Endodermal cell (in vitro differentiated cells): ENCODE results near the gene PRR16. TPM values are rescaled to one million over a fixed set of nuclear protein-coding genes. Genes with fewer than 3 reads are reported as not detected.

Source experiments
- DNase-seq: peaks from one replicate; pipeline ENCODE4 v3.0.0-alpha.2; 2017
- H3K27ac ChIP-seq: 2 replicates; pipeline ENCODE4 v1.5.1; 2013; ENCODE audit warnings: mild to moderate bottlenecking, low read depth, low read length, moderate library complexity
- H3K27me3 ChIP-seq: 2 replicates; pipeline ENCODE4 v1.6.1; 2013; ENCODE audit warnings: mild to moderate bottlenecking, low read length, moderate library complexity; ENCODE audit not compliant: insufficient read depth, control insufficient read depth, poor library complexity, severe bottlenecking
- H3K36me3 ChIP-seq: 2 replicates; pipeline ENCODE4 v1.7.0; 2013; ENCODE audit warnings: mild to moderate bottlenecking, low read length, moderate library complexity; ENCODE audit not compliant: control insufficient read depth, insufficient read depth
- H3K4me1 ChIP-seq: one replicate; pipeline ENCODE4 v1.7.0; 2013; ENCODE audit warnings: low read length; ENCODE audit not compliant: control insufficient read depth, insufficient read depth
- H3K4me3 ChIP-seq: 2 replicates; pipeline ENCODE4 v1.5.1; 2013; ENCODE audit warnings: mild to moderate bottlenecking, low read length, moderate library complexity
- H3K9ac ChIP-seq: 2 replicates; pipeline ENCODE4 v1.6.1; 2013; ENCODE audit warnings: mild to moderate bottlenecking, low read length, moderate library complexity; ENCODE audit not compliant: poor library complexity, severe bottlenecking; ENCODE audit errors: extremely low read depth
- H3K9me3 ChIP-seq: 2 replicates; pipeline ENCODE4 v1.6.1; 2013; ENCODE audit warnings: mild to moderate bottlenecking, low read length, moderate library complexity; ENCODE audit not compliant: control insufficient read depth
- H3K27ac Mint-ChIP-seq: 2 replicates; pipeline ENCODE4 v1.8.0; 2020; ENCODE audit warnings: mixed read lengths
- H3K27me3 Mint-ChIP-seq: 2 replicates; pipeline ENCODE4 v1.8.0; 2021; ENCODE audit warnings: mild to moderate bottlenecking, mixed read lengths; ENCODE audit not compliant: insufficient read depth
- H3K36me3 Mint-ChIP-seq: 2 replicates; pipeline ENCODE4 v1.8.0; 2020; ENCODE audit warnings: low read depth, mixed read lengths
- H3K4me1 Mint-ChIP-seq: 2 replicates; pipeline ENCODE4 v1.8.0; 2020; ENCODE audit warnings: mixed read lengths
- H3K4me3 Mint-ChIP-seq: 2 replicates; pipeline ENCODE4 v1.8.0; 2020; ENCODE audit warnings: mild to moderate bottlenecking, moderate library complexity, mixed read lengths
- H3K9me3 Mint-ChIP-seq: 2 replicates; pipeline ENCODE4 v1.8.0; 2020; ENCODE audit warnings: mild to moderate bottlenecking, mixed read lengths
- WGBS, 2 experiments: methylation state at CpG; one replicate each; pipeline versions ENCODE4 v1.1.5 to v1.1.7; 2013; ENCODE audit warnings: missing lambda C conversion rate in 2 of 2, mixed read lengths in 1 of 2; ENCODE audit not compliant: insufficient coverage in 1 of 2, insufficient read length in 1 of 2; 5-methylcytosine and 5-hydroxymethylcytosine counted together
- total RNA-seq, 2 donors: library from RNA; stranded (reverse); fragmentation: NEBNext Ultra II Directional in 1 of 2; extraction: Animal tissue kit (Norgen Biotek cat#: 25700) in 1 of 2; gene quantifications; 2 replicates in 1 of 2; 3 replicates in 1 of 2; pipeline ENCODE4 v1.2.1, GENCODE V29; 2021
- TF ChIP-seq, protein P1 (sequence below): fragments of 200-600 bp; sonication (generic); conservative IDR thresholded peaks from 2 replicates; pipeline ENCODE4 v1.5.0; 2021; ENCODE audit warnings: antibody characterized with exemption, mild to moderate bottlenecking

PRR16 gene
- total RNA-seq, 2 donors from 2014 or later = 0.53 to 0.64 TPM

DNA sequence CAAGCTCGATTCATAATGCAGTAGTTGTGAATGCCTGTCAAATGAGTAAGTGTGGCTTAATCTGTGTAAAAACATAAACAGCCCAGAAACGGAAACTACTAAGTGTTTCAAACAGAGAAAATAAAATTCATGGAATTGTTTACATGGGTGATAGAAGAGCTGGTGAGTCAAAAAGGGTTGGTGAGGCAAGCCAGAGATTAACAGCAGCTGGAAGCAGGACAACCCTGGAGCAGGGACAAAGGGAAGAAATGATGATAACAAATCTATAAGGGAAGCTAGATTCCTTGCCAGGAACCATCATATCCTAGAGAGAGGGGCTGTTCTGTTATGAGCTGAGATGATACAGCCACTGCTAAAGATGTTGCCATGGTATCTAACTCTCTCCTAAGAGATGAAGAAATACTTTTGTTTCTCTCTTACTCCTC, 18.0 kb upstream of the PRR16 start:
- no peak overlapping the region for H3K27ac Mint-ChIP-seq
- 71 to 86% methylated on average over 1 to 2 of the region's 2 CpGs for WGBS, 2 experiments
- H3K4me3 Mint-ChIP-seq = no peak overlapping the region
- no peaks in the 10 kb centered on the region for H3K4me1 ChIP-seq
- no peak overlapping the region for H3K9ac ChIP-seq
- H3K4me3 ChIP-seq = no peak overlapping the region
- H3K4me1 Mint-ChIP-seq = peaks cover 17% of the 10 kb centered on the region
- DNase-seq = no peak
- no peaks in the 10 kb centered on the region for H3K9me3 Mint-ChIP-seq
- H3K27ac ChIP-seq = no peak overlapping the region
- H3K36me3 Mint-ChIP-seq = no peaks in the 10 kb centered on the region
- H3K36me3 ChIP-seq = no peaks in the 10 kb centered on the region
- no peaks in the 10 kb centered on the region for H3K27me3 ChIP-seq
- TF ChIP-seq, protein P1, sequence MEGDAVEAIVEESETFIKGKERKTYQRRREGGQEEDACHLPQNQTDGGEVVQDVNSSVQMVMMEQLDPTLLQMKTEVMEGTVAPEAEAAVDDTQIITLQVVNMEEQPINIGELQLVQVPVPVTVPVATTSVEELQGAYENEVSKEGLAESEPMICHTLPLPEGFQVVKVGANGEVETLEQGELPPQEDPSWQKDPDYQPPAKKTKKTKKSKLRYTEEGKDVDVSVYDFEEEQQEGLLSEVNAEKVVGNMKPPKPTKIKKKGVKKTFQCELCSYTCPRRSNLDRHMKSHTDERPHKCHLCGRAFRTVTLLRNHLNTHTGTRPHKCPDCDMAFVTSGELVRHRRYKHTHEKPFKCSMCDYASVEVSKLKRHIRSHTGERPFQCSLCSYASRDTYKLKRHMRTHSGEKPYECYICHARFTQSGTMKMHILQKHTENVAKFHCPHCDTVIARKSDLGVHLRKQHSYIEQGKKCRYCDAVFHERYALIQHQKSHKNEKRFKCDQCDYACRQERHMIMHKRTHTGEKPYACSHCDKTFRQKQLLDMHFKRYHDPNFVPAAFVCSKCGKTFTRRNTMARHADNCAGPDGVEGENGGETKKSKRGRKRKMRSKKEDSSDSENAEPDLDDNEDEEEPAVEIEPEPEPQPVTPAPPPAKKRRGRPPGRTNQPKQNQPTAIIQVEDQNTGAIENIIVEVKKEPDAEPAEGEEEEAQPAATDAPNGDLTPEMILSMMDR = no peak
- no peaks in the 10 kb centered on the region for H3K9me3 ChIP-seq
- H3K27me3 Mint-ChIP-seq = no peaks in the 10 kb centered on the region

DNA sequence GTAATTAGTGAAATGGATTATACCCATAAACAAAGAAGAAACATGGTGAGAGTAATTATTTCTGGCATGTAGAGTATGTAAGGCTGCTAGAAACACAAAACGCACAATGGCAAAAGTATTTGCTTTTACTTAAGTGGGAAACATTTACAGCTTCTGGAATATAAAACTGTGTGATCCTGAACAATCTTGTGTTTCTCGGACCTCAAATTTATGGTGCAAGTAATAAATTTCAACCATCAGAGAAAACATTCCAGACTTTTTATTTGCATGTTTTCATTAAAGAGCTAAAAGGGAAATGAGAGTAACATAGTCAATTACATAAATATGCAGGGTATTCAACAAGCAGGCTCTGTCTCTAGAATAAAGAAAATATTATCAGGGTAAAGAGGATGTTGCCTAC, 17.2 kb upstream of the PRR16 start:
- Mint-ChIP-seq H3K4me1 (peaks cover 17% of the 10 kb centered on the region), H3K4me3 (no peak overlapping the region), H3K27ac (no peak overlapping the region), H3K27me3 (no peaks in the 10 kb centered on the region), H3K9me3 (no peaks in the 10 kb centered on the region), H3K36me3 (no peaks in the 10 kb centered on the region)
- H3K27ac ChIP-seq = no peak overlapping the region
- DNase-seq = no peak
- no peaks in the 10 kb centered on the region for H3K27me3 ChIP-seq
- H3K4me1 ChIP-seq = no peaks in the 10 kb centered on the region
- H3K36me3 ChIP-seq = no peaks in the 10 kb centered on the region
- WGBS, 2 experiments = 60 to 90% methylated on average over 1 to 2 of the region's 2 CpGs
- H3K4me3 ChIP-seq = no peak overlapping the region
- no peak overlapping the region for H3K9ac ChIP-seq
- TF ChIP-seq, protein P1 = no peak
- H3K9me3 ChIP-seq = no peaks in the 10 kb centered on the region

DNA sequence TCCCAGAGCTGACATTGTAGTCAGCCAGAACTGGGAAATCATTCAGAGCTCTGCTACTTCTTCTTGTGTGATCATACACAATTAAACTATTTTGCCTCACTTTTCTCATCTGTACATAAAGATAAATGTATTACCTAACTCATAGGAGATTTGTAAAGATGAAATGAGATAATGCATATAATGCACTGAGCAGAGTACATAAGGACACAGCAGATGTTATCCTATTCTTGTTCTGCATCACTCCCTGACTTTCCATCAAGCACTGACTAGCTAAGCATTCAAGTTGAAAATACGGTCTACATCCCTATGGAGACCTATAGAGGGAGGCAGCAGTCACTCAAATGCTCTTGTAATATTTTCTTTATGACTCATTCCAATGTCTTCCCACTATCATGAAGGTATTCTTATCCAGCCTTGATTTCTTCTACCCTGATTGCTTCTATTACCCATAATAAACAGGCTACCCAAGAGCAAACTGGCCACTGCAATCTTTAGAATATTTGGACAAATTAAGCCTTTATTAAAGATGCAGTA, 16.3 kb upstream of the PRR16 start:
- Mint-ChIP-seq H3K4me1 (peaks cover 17% of the 10 kb centered on the region), H3K27me3 (no peaks in the 10 kb centered on the region), H3K4me3 (no peak overlapping the region), H3K9me3 (no peaks in the 10 kb centered on the region), H3K27ac (no peak overlapping the region), H3K36me3 (no peaks in the 10 kb centered on the region)
- Histone ChIP-seq H3K4me1 (no peaks in the 10 kb centered on the region), H3K4me3 (no peak overlapping the region), H3K27me3 (no peaks in the 10 kb centered on the region), H3K9me3 (no peaks in the 10 kb centered on the region), H3K36me3 (no peaks in the 10 kb centered on the region), H3K27ac (no peak overlapping the region), H3K9ac (no peak overlapping the region)
- TF ChIP-seq, protein P1 = no peak
- WGBS, 2 experiments = 29 to 32% methylated on average over 1 of the region's 1 CpG
- no peak for DNase-seq
